DMS53 (cell line): ENCODE data around the gene SERPINA7.
"Not testable (repeated sequence)": the region's sequence is repeated elsewhere in the genome, so short reads cannot be mapped to it uniquely, and the experiment has no call there.

Source experiments
- DNase-seq: peaks from one replicate; lab custom pipeline; 2025; lab: John Stamatoyannopoulos, UW

Gene SERPINA7, protein sequence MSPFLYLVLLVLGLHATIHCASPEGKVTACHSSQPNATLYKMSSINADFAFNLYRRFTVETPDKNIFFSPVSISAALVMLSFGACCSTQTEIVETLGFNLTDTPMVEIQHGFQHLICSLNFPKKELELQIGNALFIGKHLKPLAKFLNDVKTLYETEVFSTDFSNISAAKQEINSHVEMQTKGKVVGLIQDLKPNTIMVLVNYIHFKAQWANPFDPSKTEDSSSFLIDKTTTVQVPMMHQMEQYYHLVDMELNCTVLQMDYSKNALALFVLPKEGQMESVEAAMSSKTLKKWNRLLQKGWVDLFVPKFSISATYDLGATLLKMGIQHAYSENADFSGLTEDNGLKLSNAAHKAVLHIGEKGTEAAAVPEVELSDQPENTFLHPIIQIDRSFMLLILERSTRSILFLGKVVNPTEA

DNA sequence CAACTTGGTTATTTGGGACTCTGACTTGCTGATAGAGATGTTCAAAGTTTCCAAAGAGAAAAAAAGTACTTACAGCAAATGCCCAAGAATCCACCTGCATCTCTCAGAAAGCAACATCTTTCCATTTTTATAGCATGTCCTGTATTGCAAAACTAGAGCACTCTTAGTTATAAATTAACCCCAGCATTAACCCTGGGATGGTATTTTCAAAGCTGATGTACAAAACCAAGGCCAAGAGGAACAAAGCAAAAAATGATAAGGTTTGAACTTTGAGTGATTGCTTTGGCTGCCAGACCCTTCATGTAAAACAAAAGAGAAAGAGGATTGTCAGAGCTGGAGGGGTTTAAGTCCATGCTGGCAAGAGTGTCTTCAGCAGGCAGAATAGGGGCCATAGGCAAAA is at the start of gene SERPINA7:
Gene SERPINA7, minus strand, starts transcription at position 103 of the 400 bp plus-strand sequence. CDS start 1,669 bp downstream, outside the sequence.
- DNase-seq = no peak

DNA sequence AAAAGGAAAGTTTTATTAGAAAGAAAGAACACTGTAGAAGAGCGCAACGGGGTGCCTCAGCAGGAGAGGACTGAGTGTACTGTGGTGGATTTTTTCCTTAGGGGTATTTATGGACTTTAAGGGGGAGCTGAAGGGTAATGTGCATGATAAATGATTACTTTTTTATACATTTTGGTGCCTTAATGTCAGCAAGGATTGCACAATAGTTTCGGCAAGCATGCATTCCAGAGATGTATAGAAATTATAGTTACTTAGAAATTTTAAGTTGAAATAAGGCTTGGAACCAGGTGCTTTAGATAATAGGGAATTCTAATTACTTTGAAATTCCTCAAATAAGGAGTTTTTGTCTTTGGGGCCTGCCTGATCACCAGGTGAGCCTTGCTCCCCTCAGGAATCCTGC is 30.5 kb upstream of the SERPINA7 start:
- no peak for DNase-seq

DNA sequence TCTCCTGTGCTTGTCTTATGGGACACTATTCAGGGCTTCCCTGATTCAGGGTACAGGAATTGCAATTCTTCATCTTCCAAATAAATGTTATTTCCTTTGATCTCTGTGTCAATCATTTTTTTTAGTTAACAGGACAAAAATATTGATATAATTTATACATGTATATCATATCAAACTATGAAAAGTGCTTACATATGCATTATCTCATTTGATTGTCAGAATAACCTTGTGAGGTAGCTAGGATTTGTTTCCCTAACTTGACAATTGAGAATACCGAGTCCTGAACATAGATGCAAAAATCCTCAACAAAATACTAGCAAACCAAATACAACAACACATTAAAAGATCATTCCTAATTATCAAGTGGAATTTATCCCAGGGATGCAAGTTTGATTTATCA is 11.5 kb upstream of the SERPINA7 start:
- no peak for DNase-seq

DNA sequence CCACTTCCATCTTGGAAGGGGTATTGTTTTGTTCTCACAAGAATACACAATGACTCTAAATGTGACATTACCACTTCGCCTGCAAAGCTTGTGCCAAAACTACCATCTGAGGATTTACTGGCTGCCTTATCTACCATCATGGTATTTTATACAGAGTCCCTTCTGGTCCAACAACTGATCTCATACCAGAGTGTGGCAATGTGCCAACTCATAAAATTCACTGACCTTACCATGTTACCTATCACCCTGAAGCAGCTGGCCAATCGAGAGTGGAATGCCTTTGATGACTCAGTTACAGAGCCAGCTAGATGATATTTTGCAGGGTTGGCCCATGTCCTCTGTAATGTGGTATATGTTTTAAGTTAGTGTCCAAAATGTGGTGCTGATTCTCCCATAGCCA is 3.8 kb upstream of the SERPINA7 start:
- peak; percentile 5 for DNase-seq

DNA sequence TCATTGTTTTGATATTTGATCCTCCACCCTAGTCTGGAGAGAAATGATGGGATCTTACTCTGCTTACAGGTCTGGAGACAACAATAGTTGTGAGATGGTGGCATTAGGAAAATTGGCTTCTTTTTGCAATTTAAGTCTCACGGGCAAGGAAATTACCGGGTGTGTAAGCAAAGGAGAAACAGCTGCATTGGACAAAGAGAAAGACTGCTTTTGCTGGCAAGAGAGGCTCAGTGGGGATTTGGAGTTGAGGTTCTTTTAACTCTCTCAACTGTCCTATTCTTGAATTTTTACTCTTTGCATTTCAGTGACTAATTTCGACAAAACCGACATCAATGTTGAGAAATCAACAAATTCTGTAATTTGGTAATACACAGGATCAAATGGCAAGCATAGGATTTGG is 2.3 kb upstream of the SERPINA7 start:
- no peak for DNase-seq

DNA sequence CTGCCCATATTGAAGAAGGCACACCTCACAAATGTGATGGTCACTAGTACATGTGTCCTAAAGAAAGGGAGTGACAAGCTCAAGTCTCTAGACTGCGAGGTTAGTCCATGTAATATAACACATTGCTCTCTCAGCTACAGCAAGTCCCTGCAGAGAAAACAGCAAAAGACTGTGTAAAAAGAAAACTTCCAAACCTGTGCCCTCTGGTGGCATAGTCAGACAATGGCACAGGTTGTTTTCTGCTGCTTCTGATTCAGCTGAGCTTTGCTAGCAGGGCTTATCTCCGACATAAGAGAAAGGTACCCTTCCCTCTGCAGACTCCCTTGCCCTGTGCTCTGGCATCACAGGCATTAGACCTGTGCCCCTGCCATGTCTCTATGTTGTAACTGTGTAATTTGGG is 1.4 kb upstream of the SERPINA7 start:
- DNase-seq = peak; percentile 57

DNA sequence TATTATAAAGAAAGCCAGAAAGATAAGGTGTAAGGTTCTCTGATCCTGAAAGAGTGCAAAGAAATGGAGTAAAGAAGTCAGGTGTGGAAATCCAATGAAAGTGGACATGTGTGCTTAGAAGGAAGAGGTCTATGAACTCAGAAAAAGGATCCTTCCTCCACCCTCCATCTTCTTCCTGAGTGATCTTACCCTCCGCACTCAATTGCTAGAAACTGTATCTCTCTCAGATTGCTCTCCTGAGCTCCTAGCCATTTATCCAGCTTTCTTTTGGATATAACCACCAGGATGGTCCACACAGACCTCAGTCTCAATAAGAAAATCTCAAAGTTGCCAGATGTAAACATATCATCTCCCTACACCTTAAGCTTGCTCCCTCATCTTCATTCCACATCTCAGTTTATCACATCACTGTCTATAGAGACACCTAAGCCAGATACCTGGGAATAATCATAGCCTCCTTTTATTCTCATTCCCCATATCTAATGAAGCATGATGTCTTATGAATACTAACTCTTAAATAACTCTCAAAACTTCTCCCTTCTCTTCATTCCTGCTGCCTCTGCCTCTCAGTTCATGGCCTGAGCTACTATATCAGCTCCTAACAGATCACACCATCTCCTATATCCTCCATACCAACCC is 573 bp downstream of the SERPINA7 start:
- DNase-seq = no peak

DNA sequence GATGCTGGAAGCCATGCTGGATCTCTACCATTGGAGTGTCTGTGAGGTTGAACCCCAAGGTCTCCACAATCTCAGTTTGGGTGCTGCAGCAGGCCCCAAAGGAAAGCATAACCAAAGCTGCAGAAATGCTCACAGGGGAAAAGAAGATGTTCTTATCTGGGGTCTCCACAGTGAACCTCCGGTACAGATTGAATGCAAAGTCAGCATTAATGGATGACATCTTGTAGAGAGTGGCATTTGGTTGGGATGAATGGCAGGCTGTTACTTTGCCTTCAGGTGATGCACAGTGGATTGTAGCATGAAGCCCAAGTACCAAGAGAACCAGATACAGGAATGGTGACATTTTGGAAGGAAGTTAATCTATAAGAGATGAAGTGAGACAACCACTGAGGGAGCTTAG is 1.8 kb downstream of the SERPINA7 start:
- no peak for DNase-seq

DNA sequence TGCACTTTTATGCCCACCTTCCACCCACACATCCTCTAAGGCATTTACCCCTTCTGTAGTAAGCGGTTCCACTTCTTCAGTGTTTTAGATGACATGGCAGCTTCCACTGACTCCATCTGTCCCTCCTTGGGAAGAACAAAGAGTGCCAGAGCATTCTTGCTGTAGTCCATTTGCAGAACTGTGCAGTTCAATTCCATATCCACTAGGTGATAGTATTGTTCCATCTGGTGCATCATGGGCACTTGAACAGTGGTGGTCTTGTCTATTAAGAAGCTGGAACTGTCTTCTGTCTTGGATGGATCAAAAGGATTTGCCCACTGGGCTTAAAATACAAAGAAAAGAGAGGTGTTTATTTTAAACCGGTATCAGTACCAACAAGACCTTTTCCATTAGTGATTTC is 3.5 kb downstream of the SERPINA7 start:
- DNase-seq = peak; percentile 14

DNA sequence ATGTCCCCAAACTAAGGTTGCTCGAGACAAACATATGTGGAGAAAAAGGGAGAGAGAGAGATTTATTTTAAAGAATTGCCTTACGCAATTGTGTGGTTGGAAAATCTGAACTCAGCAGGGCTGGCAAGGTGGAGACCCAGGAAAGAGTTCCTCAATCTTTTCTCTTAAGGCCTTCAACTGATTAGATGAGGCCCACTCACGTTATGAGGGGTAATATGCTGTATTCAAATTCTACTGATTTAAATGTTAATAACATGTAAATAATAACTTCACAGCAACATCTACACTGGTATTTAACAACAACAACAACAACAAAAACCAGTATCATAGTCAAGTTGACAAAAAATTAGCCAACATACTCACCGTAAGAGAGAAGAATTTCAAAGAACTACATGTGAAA is 14.6 kb downstream of the SERPINA7 start:
- DNase-seq = no peak

DNA sequence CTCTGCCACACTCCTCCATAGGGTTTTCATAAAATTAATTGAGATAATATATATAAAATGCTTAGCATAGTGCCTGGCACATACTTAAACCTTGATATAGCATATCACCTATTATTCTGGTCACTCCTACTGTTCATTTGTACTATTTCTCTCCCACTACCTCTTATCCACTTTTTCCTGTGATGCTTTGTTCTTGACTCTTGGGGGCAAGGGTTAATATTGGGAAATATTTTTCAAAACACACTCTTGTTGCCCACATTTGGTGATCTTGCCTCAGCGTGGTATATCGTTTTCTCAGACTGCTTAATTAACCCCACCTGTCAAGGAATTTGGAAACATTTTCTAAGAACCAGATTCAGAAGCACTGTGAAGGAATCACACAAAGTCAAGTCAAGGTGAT is 16.3 kb downstream of the SERPINA7 start:
- DNase-seq = no peak

DNA sequence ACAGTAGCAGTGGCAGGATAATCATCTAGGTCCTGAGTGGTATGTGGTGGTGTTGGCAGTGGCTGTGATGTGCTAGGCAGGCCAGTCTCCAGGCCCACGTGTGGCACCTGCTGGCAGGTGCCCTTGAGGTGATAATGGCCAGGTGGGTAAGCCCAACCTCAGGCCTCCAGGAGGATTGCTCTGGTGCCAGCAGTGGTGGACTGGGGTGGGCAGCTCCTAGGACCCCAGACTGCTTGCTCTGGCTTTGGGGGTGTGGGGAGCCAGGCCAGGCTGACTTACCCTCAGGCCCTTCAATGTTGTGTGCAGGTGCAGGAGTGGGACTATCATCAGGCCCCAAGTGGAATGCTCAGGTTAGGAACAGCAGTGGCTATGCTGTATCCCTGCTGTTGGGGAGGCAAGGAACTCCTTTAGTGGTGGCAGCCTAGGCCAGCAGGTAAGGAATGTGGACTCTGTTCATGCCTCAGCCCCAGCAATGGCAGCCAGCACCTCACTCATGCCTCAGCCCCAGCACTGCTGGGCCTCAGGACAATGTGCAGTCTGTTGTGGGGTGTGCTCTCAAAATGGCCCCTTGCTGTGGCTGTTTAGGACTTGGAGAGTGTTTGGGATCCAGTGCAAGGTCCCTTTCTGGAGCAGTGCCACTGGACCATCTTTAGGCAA is 24.3 kb downstream of the SERPINA7 start:
- no peak for DNase-seq

DNA sequence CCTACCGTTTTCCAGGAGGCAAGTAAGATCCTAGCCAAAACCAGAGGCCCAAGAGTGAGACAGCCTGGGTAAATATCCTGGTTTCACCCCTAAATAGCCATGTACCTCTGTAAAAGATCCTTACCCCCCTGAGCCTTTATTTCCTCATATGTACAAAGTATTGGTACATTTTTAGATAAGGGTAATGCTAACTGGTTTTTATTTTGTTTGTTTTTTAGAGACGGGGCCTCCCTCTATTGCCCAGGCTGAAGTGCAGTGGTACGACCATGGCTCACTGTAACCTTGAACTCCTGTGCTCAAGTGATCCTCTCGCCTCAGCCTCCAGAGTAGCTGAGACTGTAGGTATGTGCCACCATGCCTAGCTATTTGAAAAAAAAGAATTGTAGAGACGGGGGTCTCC is 29.4 kb downstream of the SERPINA7 start:
- DNase-seq = no peak

DNA sequence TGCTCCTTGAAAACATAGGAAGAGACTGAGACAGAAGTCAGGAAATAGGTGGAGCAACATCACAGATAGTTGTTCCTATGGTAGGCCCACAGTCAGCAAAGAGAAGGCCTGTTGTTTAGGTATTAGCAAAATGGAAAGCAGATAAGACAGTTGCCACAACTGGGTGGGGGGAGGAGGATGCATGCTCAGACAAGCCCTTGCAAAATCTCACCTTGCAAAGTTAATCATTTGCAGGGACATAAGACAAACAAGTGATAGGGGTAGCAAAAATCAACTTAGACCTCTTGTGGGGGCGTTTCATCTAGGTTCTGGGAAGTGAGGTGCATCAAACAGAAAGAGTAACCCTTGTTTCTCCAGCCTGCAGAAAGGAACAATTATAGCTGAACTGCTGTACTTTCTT is 30.7 kb downstream of the SERPINA7 start:
- peak; percentile 17 for DNase-seq

DNA sequence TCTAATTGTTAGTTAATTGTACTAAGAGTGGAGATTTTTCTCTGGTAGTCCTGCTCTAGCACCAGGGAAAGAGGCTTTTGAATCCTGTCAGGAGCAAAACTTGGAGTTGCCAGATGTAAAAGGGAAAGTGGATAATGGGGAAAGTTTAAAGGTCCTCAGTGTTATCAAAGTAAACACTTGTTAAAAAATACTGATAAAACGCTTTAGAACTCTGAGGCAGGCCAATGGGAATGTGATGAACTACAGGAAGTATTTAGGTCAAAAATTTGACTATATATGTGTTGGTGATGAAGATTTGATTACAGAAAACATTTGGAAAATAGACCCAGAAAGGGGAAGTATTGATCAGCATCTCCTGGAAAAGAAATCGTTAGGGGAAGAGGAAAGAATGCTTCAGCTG is 32.8 kb downstream of the SERPINA7 start:
- no peak for DNase-seq

DNA sequence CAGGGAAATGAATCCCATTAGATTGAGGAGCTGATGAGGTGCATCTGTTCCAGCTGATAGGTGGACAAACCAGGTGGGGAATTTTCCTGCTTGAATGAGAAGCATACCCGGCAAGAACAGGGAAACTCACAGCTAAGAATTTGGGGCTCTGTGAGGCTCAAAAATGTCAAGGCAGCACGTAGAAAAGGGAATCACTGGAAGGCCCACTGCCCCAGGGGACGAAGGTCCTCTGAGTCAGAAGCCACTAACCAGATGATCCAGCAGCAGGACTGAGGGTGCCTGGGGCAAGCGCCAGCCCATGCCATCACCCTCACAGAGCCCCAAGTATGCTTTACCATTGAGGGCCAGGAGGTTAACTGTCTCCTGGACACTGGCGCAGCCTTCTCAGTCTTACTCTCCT is 37.9 kb downstream of the SERPINA7 start:
- not testable (repeated sequence) for DNase-seq

DNA sequence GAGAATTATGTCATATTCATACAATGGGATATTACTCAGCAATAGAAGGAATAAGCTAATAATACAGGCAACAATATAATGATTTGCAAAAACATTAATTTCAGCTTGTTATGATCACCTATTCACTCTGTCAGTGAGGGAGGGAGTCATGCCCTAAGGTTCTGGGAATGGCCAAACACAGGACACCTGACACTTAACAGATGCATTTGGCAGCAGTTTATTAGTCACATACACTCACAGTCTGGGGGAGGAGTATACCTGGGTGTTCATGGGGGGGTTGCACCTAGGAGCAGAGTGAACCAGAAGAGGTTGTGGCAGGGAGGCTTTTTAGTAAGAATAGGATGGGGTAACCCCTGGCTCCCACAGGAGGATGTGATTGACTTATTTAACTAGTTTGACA is 38.3 kb downstream of the SERPINA7 start:
- no peak for DNase-seq

DNA sequence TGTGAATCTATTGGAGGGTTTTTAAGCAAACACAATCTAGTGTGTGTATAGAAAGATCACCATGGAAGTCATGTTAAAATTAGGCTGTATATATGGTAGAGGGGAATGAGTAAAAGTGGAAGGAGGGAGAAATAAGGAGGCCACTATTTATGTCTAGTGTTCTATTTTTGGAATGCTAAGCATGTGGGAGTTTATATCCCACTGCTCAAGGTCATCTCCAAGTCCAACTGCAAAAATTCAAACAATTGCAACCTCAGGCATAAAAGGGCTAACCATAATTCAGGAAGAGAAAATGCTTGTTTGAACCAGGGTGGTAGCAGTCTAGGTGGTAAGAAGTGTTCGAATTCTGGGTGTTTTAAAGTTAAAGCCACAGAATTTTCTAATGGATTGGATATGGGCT is 39.2 kb downstream of the SERPINA7 start:
- DNase-seq = no peak

DNA sequence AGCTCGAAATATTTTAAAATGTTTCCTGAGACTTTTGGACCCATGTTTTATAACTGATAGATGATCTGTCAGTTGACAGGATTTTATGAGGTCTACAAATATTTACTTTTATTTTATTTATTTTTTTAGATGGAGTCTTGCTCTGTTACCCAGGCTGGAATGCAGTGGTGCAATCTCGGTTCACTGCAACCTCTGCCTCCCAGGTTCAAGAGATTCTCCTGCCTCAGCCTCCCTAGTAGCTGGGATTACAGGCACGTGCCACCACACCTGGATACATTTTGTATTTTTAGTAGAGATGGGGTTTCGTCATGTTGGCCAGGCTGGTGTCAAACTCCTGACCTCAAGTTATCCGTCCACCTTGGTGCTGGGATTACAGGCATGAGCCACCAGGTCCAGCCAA is 50.0 kb downstream of the SERPINA7 start:
- not testable (repeated sequence) for DNase-seq
